DND-41 (cell line): Measurements from ENCODE around the gene RAD51AP2.

Experiments
- ATAC-seq: fragments of 200-7000 bp; cut with Tn5 transposase; 3 replicates; pipeline ENCODE4 v1.9.1; 2021; ENCODE audit warnings: low read depth; ENCODE audit not compliant: insufficient read depth
- DNase-seq: peaks from one replicate; pipeline ENCODE4 v3.0.0-alpha.2; 2020
- H2AFZ ChIP-seq: 2 replicates; pipeline ENCODE4 v1.6.0; 2012; ENCODE audit warnings: low read depth, low read length
- H3K27ac ChIP-seq: 2 replicates; pipeline ENCODE4 v1.5.1; 2012; ENCODE audit warnings: low read length, inconsistent platforms
- H3K27me3 ChIP-seq: fragments of 200-600 bp; sonication (generic); 2 replicates; pipeline ENCODE4 v1.6.0; 2012; ENCODE audit warnings: low read length, mild to moderate bottlenecking, inconsistent platforms; ENCODE audit not compliant: insufficient read depth, poor library complexity
- H3K36me3 ChIP-seq: 2 replicates; pipeline ENCODE4 v1.5.1; 2012; ENCODE audit warnings: low read length, inconsistent platforms; ENCODE audit not compliant: insufficient read depth
- H3K4me1 ChIP-seq: 2 replicates; pipeline ENCODE4 v1.5.1; 2012; ENCODE audit warnings: mild to moderate bottlenecking, low read length; ENCODE audit not compliant: insufficient read depth
- H3K4me2 ChIP-seq: 2 replicates; pipeline ENCODE4 v1.6.0; 2012; ENCODE audit warnings: mild to moderate bottlenecking, moderate library complexity, low read length, inconsistent platforms; ENCODE audit not compliant: insufficient read depth
- H3K4me3 ChIP-seq, 2 experiments: fragments of 200-600 bp in 1 of 2; shearing (Covaris generic) in 1 of 2; 2 replicates each; pipeline ENCODE4 v1.5.1; 2012 to 2016; ENCODE audit warnings: inconsistent platforms in 2 of 2, low read length in 2 of 2, mild to moderate bottlenecking in 2 of 2, low read depth in 1 of 2, moderate library complexity in 1 of 2
- H3K79me2 ChIP-seq: 2 replicates; pipeline ENCODE4 v1.6.0; 2012; ENCODE audit warnings: low read length, inconsistent platforms; ENCODE audit not compliant: insufficient read depth
- H3K9ac ChIP-seq: 2 replicates; pipeline ENCODE4 v1.6.0; 2012; ENCODE audit warnings: low read depth, mild to moderate bottlenecking, inconsistent platforms, low read length, moderate library complexity
- H3K9me3 ChIP-seq: 2 replicates; pipeline ENCODE4 v1.5.1; 2012; ENCODE audit warnings: low read length, moderate library complexity, mild to moderate bottlenecking, inconsistent platforms; ENCODE audit not compliant: insufficient read depth, severe bottlenecking
- H4K20me1 ChIP-seq: 2 replicates; pipeline ENCODE4 v1.6.0; 2012; ENCODE audit warnings: low read length; ENCODE audit not compliant: insufficient read depth
- CTCF ChIP-seq: IDR thresholded peaks from 2 replicates; pipeline ENCODE4 v1.5.1; 2012; ENCODE audit warnings: borderline replicate concordance, low read length, moderate library complexity, mild to moderate bottlenecking; ENCODE audit not compliant: poor library complexity, severe bottlenecking; ENCODE audit errors: extremely low read depth
- EZH2 ChIP-seq: IDR thresholded peaks from 3 replicates; pipeline ENCODE4 v1.6.1; 2012; ENCODE audit warnings: borderline replicate concordance, low read depth, mild to moderate bottlenecking, moderate library complexity, low read length, inconsistent platforms; ENCODE audit not compliant: severe bottlenecking

Gene RAD51AP2

GRCh38 chr2:17547237-17547636 lies 29.0 kb upstream of the RAD51AP2 start:
- DNase-seq (no peak), ATAC-seq (no peak)
- Histone ChIP-seq H3K79me2 (no peaks in the 10 kb centered on the region), H3K4me2 (no peak overlapping the region), H3K9me3 (no peaks in the 10 kb centered on the region), H3K27ac (no peak overlapping the region), H3K36me3 (no peaks in the 10 kb centered on the region), H3K4me1 (no peaks in the 10 kb centered on the region), H2AFZ (no peak overlapping the region), H3K9ac (no peak overlapping the region), H3K27me3 (no peaks in the 10 kb centered on the region), H4K20me1 (no peaks in the 10 kb centered on the region), H3K4me3 (no peak overlapping the region)
- TF ChIP-seq EZH2 = no peak

- no peak overlapping the region for H3K4me2 ChIP-seq
- H3K27me3 ChIP-seq = no peaks in the 10 kb centered on the region
- H3K9me3 ChIP-seq = no peaks in the 10 kb centered on the region
- no peak overlapping the region for H2AFZ ChIP-seq
- no peaks in the 10 kb centered on the region for H3K4me1 ChIP-seq
- H3K9ac ChIP-seq = no peak overlapping the region
- no peak for TF ChIP-seq CTCF
- no peak for TF ChIP-seq EZH2
- no peaks in the 10 kb centered on the region for H3K79me2 ChIP-seq
- no peak overlapping the region for H3K4me3 ChIP-seq
- no peaks in the 10 kb centered on the region for H3K36me3 ChIP-seq
- no peaks in the 10 kb centered on the region for H4K20me1 ChIP-seq
- ATAC-seq (no peak), DNase-seq (no peak)
- no peak overlapping the region for H3K27ac ChIP-seq
These were observed 27.7 kb upstream of the RAD51AP2 start for GRCh38 chr2:17545680-17546613.

GRCh38 chr2:17544256-17544655 lies 26.0 kb upstream of the RAD51AP2 start:
- Histone ChIP-seq H2AFZ (no peak overlapping the region), H3K27ac (no peak overlapping the region), H3K9me3 (peaks cover 2% of the 10 kb centered on the region), H3K27me3 (no peaks in the 10 kb centered on the region), H3K4me3 (no peak overlapping the region), H3K4me1 (no peaks in the 10 kb centered on the region), H4K20me1 (no peaks in the 10 kb centered on the region), H3K36me3 (no peaks in the 10 kb centered on the region), H3K4me2 (no peak overlapping the region), H3K79me2 (no peaks in the 10 kb centered on the region), H3K9ac (no peak overlapping the region)
- ATAC-seq (no peak), DNase-seq (no peak)
- no peak for TF ChIP-seq EZH2
- TF ChIP-seq CTCF = no peak

GRCh38 chr2:17543848-17544247 lies 25.6 kb upstream of the RAD51AP2 start:
- H3K4me1 ChIP-seq = no peaks in the 10 kb centered on the region
- H2AFZ ChIP-seq = no peak overlapping the region
- no peaks in the 10 kb centered on the region for H4K20me1 ChIP-seq
- no peak overlapping the region for H3K4me2 ChIP-seq
- no peak overlapping the region for H3K9ac ChIP-seq
- ATAC-seq (no peak), DNase-seq (no peak)
- TF ChIP-seq EZH2 = no peak
- no peak overlapping the region for H3K4me3 ChIP-seq
- no peak overlapping the region for H3K27ac ChIP-seq
- peaks cover 2% of the 10 kb centered on the region for H3K9me3 ChIP-seq
- H3K79me2 ChIP-seq = no peaks in the 10 kb centered on the region
- H3K36me3 ChIP-seq = no peaks in the 10 kb centered on the region
- H3K27me3 ChIP-seq = no peaks in the 10 kb centered on the region
